ENCODE data around the gene STH.

DNA sequence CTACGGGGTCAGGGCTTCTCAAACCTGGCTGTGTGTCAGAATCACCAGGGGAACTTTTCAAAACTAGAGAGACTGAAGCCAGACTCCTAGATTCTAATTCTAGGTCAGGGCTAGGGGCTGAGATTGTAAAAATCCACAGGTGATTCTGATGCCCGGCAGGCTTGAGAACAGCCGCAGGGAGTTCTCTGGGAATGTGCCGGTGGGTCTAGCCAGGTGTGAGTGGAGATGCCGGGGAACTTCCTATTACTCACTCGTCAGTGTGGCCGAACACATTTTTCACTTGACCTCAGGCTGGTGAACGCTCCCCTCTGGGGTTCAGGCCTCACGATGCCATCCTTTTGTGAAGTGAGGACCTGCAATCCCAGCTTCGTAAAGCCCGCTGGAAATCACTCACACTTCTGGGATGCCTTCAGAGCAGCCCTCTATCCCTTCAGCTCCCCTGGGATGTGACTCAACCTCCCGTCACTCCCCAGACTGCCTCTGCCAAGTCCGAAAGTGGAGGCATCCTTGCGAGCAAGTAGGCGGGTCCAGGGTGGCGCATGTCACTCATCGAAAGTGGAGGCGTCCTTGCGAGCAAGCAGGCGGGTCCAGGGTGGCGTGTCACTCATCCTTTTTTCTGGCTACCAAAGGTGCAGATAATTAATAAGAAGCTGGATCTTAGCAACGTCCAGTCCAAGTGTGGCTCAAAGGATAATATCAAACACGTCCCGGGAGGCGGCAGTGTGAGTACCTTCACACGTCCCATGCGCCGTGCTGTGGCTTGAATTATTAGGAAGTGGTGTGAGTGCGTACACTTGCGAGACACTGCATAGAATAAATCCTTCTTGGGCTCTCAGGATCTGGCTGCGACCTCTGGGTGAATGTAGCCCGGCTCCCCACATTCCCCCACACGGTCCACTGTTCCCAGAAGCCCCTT is 10.9 kb downstream of the STH start:
- no peak for TF ChIP-seq POLR2A (IDR thresholded peaks at IDR 0.05)
- TF ChIP-seq, protein P1, sequence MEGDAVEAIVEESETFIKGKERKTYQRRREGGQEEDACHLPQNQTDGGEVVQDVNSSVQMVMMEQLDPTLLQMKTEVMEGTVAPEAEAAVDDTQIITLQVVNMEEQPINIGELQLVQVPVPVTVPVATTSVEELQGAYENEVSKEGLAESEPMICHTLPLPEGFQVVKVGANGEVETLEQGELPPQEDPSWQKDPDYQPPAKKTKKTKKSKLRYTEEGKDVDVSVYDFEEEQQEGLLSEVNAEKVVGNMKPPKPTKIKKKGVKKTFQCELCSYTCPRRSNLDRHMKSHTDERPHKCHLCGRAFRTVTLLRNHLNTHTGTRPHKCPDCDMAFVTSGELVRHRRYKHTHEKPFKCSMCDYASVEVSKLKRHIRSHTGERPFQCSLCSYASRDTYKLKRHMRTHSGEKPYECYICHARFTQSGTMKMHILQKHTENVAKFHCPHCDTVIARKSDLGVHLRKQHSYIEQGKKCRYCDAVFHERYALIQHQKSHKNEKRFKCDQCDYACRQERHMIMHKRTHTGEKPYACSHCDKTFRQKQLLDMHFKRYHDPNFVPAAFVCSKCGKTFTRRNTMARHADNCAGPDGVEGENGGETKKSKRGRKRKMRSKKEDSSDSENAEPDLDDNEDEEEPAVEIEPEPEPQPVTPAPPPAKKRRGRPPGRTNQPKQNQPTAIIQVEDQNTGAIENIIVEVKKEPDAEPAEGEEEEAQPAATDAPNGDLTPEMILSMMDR (IDR thresholded peaks at IDR 0.05), result no peak

All from adrenal gland (tissue), 5 donors.